GM12878 (cell line): ENCODE measurements around the gene POLR1G.

Experiments used
- EZH2 ChIP-seq: IDR thresholded peaks from 2 replicates; pipeline ENCODE4 v1.6.1; 2012; ENCODE audit warnings: low read depth, mild to moderate bottlenecking, control low read depth, inconsistent platforms, low read length, borderline replicate concordance; ENCODE audit not compliant: control insufficient read depth
- NR2C1 ChIP-seq: fragments of 450-650 bp; IDR thresholded peaks from 2 replicates; pipeline ENCODE4 v1.6.1; 2017; ENCODE audit warnings: antibody characterized with exemption, mild to moderate bottlenecking, moderate library complexity
- PML ChIP-seq: IDR thresholded peaks from 2 replicates; pipeline ENCODE4 v1.6.1; 2012; ENCODE audit warnings: low read length, inconsistent platforms
- STAT1 ChIP-seq: fragments of 450-650 bp; conservative IDR thresholded peaks from 2 replicates; pipeline ENCODE4 v1.6.1; 2014; ENCODE audit warnings: antibody characterized with exemption, mild to moderate bottlenecking
- SUPT20H ChIP-seq: IDR thresholded peaks from 2 replicates; pipeline ENCODE4 v1.6.1; 2011; ENCODE audit warnings: low read depth, mild to moderate bottlenecking, low read length, moderate library complexity, borderline replicate concordance; ENCODE audit not compliant: control insufficient read depth
- ZNF217 ChIP-seq: fragments of 450-650 bp; IDR thresholded peaks from 2 replicates; pipeline ENCODE4 v1.6.1; 2017; ENCODE audit warnings: antibody characterized with exemption, mild to moderate bottlenecking
- TF ChIP-seq, protein P1 (sequence below): IDR thresholded peaks from 2 replicates; pipeline ENCODE4 v1.6.1; 2012; ENCODE audit warnings: low read depth, low read length, improper control_type of control experiment
- TF ChIP-seq, protein P2 (sequence below), 3 experiments: IDR thresholded peaks in 2 of 3; conservative IDR thresholded peaks in 1 of 3; 2 replicates each; pipeline ENCODE4 v1.5.1; 2011; ENCODE audit warnings: low read depth in 3 of 3, low read length in 3 of 3, mild to moderate bottlenecking in 3 of 3, control low read depth in 2 of 3, moderate library complexity in 2 of 3, inconsistent platforms in 1 of 3, mixed read lengths in 1 of 3; ENCODE audit not compliant: control insufficient read depth in 2 of 3, insufficient read depth in 1 of 3; ENCODE audit errors: extremely low read depth in 1 of 3

GRCh38 chr19:45457776-45458175, 51.3 kb downstream of the POLR1G start:
- TF ChIP-seq STAT1 = no peak
- no peak for TF ChIP-seq NR2C1
- TF ChIP-seq, protein P1, sequence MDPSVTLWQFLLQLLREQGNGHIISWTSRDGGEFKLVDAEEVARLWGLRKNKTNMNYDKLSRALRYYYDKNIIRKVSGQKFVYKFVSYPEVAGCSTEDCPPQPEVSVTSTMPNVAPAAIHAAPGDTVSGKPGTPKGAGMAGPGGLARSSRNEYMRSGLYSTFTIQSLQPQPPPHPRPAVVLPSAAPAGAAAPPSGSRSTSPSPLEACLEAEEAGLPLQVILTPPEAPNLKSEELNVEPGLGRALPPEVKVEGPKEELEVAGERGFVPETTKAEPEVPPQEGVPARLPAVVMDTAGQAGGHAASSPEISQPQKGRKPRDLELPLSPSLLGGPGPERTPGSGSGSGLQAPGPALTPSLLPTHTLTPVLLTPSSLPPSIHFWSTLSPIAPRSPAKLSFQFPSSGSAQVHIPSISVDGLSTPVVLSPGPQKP = no peak
- TF ChIP-seq, protein P2, sequence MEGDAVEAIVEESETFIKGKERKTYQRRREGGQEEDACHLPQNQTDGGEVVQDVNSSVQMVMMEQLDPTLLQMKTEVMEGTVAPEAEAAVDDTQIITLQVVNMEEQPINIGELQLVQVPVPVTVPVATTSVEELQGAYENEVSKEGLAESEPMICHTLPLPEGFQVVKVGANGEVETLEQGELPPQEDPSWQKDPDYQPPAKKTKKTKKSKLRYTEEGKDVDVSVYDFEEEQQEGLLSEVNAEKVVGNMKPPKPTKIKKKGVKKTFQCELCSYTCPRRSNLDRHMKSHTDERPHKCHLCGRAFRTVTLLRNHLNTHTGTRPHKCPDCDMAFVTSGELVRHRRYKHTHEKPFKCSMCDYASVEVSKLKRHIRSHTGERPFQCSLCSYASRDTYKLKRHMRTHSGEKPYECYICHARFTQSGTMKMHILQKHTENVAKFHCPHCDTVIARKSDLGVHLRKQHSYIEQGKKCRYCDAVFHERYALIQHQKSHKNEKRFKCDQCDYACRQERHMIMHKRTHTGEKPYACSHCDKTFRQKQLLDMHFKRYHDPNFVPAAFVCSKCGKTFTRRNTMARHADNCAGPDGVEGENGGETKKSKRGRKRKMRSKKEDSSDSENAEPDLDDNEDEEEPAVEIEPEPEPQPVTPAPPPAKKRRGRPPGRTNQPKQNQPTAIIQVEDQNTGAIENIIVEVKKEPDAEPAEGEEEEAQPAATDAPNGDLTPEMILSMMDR (IDR thresholded peaks at IDR 0.05 in 2 of 3, conservative IDR thresholded peaks at IDR 0.05 in 1 of 3; ENCODE audit: control insufficient read depth in 2 of 3, extremely low read depth in 1 of 3, insufficient read depth in 1 of 3, low read depth in 3 of 3, low read length in 3 of 3) = no peak
- no peak for TF ChIP-seq EZH2
- TF ChIP-seq SUPT20H = no peak
- TF ChIP-seq ZNF217 = no peak
- no peak for TF ChIP-seq PML
